H1 (cell line): ENCODE data around the gene SLC2A13. TPM values are rescaled to one million over a fixed set of nuclear protein-coding genes. Genes with fewer than 3 reads are reported as not detected.

Source experiments
- RXRA ChIP-seq: IDR thresholded peaks from 2 replicates; pipeline ENCODE4 v1.6.1; 2011; ENCODE audit warnings: low read depth, mild to moderate bottlenecking, low read length, moderate library complexity; ENCODE audit not compliant: insufficient read depth
- SIRT6 ChIP-seq: IDR thresholded peaks from one replicate; pipeline ENCODE4 v1.7.1; 2012; ENCODE audit warnings: low read length, inconsistent platforms
- polyA plus RNA-seq, 7 experiments: library from polyadenylated mRNA; depleted of rRNA in 3 of 7; stranded (reverse) in 5 of 7; unstranded in 2 of 7; fragments of >200 nt in 5 of 7; fragments of 200-250 nt in 2 of 7; gene quantifications; 1 replicate in 5 of 7; 2 replicates in 1 of 7; 4 replicates in 1 of 7; pipeline versions ENCODE4 v1.2.1 to v1.2.3, GENCODE V29; 2011 to 2013; ENCODE audit warnings: missing spikeins in 2 of 7, mixed read lengths in 2 of 7
- total RNA-seq: library from RNA; stranded (reverse); fragmentation: NEBNext Ultra II Directional; extraction: Animal tissue kit (Norgen Biotek cat#: 25700); gene quantifications from 2 replicates; pipeline ENCODE4 v1.2.1, GENCODE V29; 2021
- TF ChIP-seq, protein P1 (sequence below): fragments of 300-600 bp; sonication (generic); IDR thresholded peaks from 2 replicates; pipeline ENCODE4 v1.7.1; 2012; ENCODE audit warnings: low read length, moderate library complexity, mild to moderate bottlenecking, inconsistent platforms; ENCODE audit not compliant: insufficient replicate concordance

SLC2A13 gene
- total and polyA plus RNA-seq, 2 of the 8 experiments (the other 6 are each of a cell fraction or from before 2014, with no cell fraction given) = 2.8 to 9.6 TPM

- TF ChIP-seq, protein P1, sequence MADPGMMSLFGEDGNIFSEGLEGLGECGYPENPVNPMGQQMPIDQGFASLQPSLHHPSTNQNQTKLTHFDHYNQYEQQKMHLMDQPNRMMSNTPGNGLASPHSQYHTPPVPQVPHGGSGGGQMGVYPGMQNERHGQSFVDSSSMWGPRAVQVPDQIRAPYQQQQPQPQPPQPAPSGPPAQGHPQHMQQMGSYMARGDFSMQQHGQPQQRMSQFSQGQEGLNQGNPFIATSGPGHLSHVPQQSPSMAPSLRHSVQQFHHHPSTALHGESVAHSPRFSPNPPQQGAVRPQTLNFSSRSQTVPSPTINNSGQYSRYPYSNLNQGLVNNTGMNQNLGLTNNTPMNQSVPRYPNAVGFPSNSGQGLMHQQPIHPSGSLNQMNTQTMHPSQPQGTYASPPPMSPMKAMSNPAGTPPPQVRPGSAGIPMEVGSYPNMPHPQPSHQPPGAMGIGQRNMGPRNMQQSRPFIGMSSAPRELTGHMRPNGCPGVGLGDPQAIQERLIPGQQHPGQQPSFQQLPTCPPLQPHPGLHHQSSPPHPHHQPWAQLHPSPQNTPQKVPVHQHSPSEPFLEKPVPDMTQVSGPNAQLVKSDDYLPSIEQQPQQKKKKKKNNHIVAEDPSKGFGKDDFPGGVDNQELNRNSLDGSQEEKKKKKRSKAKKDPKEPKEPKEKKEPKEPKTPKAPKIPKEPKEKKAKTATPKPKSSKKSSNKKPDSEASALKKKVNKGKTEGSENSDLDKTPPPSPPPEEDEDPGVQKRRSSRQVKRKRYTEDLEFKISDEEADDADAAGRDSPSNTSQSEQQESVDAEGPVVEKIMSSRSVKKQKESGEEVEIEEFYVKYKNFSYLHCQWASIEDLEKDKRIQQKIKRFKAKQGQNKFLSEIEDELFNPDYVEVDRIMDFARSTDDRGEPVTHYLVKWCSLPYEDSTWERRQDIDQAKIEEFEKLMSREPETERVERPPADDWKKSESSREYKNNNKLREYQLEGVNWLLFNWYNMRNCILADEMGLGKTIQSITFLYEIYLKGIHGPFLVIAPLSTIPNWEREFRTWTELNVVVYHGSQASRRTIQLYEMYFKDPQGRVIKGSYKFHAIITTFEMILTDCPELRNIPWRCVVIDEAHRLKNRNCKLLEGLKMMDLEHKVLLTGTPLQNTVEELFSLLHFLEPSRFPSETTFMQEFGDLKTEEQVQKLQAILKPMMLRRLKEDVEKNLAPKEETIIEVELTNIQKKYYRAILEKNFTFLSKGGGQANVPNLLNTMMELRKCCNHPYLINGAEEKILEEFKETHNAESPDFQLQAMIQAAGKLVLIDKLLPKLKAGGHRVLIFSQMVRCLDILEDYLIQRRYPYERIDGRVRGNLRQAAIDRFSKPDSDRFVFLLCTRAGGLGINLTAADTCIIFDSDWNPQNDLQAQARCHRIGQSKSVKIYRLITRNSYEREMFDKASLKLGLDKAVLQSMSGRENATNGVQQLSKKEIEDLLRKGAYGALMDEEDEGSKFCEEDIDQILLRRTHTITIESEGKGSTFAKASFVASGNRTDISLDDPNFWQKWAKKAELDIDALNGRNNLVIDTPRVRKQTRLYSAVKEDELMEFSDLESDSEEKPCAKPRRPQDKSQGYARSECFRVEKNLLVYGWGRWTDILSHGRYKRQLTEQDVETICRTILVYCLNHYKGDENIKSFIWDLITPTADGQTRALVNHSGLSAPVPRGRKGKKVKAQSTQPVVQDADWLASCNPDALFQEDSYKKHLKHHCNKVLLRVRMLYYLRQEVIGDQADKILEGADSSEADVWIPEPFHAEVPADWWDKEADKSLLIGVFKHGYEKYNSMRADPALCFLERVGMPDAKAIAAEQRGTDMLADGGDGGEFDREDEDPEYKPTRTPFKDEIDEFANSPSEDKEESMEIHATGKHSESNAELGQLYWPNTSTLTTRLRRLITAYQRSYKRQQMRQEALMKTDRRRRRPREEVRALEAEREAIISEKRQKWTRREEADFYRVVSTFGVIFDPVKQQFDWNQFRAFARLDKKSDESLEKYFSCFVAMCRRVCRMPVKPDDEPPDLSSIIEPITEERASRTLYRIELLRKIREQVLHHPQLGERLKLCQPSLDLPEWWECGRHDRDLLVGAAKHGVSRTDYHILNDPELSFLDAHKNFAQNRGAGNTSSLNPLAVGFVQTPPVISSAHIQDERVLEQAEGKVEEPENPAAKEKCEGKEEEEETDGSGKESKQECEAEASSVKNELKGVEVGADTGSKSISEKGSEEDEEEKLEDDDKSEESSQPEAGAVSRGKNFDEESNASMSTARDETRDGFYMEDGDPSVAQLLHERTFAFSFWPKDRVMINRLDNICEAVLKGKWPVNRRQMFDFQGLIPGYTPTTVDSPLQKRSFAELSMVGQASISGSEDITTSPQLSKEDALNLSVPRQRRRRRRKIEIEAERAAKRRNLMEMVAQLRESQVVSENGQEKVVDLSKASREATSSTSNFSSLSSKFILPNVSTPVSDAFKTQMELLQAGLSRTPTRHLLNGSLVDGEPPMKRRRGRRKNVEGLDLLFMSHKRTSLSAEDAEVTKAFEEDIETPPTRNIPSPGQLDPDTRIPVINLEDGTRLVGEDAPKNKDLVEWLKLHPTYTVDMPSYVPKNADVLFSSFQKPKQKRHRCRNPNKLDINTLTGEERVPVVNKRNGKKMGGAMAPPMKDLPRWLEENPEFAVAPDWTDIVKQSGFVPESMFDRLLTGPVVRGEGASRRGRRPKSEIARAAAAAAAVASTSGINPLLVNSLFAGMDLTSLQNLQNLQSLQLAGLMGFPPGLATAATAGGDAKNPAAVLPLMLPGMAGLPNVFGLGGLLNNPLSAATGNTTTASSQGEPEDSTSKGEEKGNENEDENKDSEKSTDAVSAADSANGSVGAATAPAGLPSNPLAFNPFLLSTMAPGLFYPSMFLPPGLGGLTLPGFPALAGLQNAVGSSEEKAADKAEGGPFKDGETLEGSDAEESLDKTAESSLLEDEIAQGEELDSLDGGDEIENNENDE = no peak
- TF ChIP-seq RXRA = no peak
- TF ChIP-seq SIRT6 = no peak
These were observed 6.4 kb downstream of the SLC2A13 start (continued) for GRCh38 chr12:40099423-40099853.
